ENCODE data around the gene PCK1.

The PCK1 gene

GRCh38 chr20:57577679-57578475 lies 17.0 kb downstream of the PCK1 start:
- no peak for DNase-seq

GRCh38 chr20:57578476-57579165 lies 17.7 kb downstream of the PCK1 start:
- no peak for DNase-seq

- DNase-seq, result no peak
Observed at GRCh38 chr20:57579331-57579897, 18.5 kb downstream of the PCK1 start.

- DNase-seq, result no peak
Observed at GRCh38 chr20:57579898-57580447, 19.1 kb downstream of the PCK1 start.

GRCh38 chr20:57580478-57581201 lies 19.7 kb downstream of the PCK1 start:
- DNase-seq, result no peak

- DNase-seq, result no peak
Observed at GRCh38 chr20:57581202-57582028, 20.5 kb downstream of the PCK1 start.

GRCh38 chr20:57582029-57582378 lies 21.1 kb downstream of the PCK1 start:
- DNase-seq, result no peak

- no peak for DNase-seq
Observed at GRCh38 chr20:57582432-57583288, 21.8 kb downstream of the PCK1 start.

- DNase-seq, result no peak
Observed at GRCh38 chr20:57583289-57584257, 22.7 kb downstream of the PCK1 start.

- DNase-seq, result no peak
Observed at GRCh38 chr20:57584768-57585461, 24.0 kb downstream of the PCK1 start.

- DNase-seq, result no peak
Observed at GRCh38 chr20:57585466-57586213, 24.7 kb downstream of the PCK1 start.

- DNase-seq, result no peak
Observed at GRCh38 chr20:57586370-57586793, 25.5 kb downstream of the PCK1 start.

- DNase-seq, result no peak
Observed at GRCh38 chr20:57586943-57587277, 26.0 kb downstream of the PCK1 start.

GRCh38 chr20:57587278-57587988 lies 26.5 kb downstream of the PCK1 start:
- no peak for DNase-seq

GRCh38 chr20:57587989-57588377 lies 27.1 kb downstream of the PCK1 start:
- DNase-seq, result no peak

- no peak for DNase-seq
Observed at GRCh38 chr20:57588596-57588995, 27.7 kb downstream of the PCK1 start.

GRCh38 chr20:57589123-57589727 lies 28.3 kb downstream of the PCK1 start:
- DNase-seq, result no peak

Data from CD4-positive, alpha-beta T cell treated with Interferon gamma for 1 hour (primary cell).